Activated CD4-positive, alpha-beta T cell treated with anti-CD3 and anti-CD28 coated beads for 24 hours (primary cell): ENCODE results near the gene ITGAL.
A peak's percentile ranks its signal among the peaks of the same experiment; 100 is the strongest.

Experiments used
- DNase-seq, 2 donors: peaks; one replicate each; pipeline ENCODE4 v3.0.0-alpha.2; 2020; ENCODE audit warnings: low read depth in 2 of 2

The ITGAL gene

GRCh38 chr16:30541502-30542329 is 69.2 kb downstream of the ITGAL start:
- DNase-seq: no peak

DNA sequence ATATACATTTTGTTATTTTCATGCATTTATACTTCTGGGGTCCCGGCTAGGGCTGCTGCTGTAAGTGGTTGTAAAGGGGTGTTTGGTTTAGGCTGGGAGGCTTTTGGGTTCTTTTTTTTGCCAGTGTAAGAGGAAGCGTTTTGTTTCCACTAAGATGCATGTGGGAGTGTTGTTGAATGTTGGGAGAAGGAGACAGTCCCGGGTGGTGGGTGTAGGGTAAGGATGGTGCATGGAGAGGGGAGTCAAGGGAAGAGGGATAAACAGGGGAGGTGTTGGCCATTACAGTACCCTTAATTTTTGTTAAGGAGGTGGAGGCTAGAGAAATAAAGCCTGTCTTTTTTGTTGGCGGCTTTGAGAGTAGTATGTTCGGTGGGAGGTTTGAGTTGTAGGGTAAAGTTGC is 70.5 kb downstream of the ITGAL start:
- DNase-seq: no peak

DNA sequence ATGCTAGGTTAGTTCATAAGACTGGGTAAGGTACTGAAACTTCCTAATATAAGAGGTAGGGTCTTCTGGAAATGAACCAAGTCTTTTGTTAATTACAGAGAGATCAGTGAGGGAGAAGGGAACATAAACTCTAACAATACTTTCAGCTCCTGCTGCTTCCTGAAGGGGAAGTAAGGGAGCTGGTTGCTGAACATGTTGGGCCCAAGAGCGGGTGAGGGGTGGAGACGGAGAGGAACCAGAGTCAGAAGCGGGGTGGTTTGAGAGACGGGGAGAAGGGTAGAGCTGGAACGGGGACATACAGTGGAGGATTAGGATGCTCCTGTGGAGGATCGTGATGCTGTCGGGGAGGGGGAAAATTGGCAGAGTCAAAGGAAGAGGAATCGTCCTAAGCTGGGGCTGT is 73.6 kb downstream of the ITGAL start:
- no peak for DNase-seq

DNA sequence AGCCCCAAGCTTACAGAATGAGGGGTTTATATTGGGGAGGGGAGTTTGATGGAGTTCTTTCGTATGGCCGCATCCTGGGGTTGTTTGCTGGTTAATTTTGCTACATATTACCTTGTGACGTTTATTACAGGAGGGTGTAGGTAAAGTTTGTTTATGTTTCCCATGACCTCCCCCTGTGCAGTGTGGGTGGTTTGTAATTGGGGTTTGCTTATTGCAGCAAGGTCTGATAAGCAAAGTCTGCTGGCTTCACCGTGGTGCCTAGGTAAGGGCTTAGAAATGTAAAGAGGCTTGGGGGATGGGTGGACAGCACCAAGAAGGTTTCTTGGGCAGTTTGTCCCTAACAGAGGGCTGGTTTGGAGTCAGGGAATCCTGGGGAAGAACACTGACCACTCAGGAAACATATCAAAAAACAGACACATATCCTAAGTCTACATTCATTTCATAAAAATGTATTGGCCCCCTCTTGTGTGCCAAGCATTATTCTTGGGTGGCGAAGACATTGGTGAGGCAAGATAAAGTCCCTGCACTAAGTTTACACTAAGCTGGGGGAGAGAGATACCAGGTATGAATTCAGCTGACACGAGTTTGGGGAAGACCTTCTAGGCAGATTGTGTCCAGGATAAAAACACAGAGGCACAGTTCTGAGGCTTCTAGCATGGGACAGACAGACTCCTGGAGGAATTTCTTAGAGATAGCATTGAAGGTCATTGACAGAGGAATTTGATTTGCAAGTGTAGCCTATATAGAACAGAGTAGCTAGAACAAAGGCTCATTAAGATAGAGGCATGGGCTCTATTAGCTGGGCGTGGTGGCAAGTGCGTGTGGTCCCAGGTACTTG is 76.1 kb downstream of the ITGAL start:
- no peak for DNase-seq

GRCh38 chr16:30551781-30552180 is 79.2 kb downstream of the ITGAL start:
- DNase-seq: no peak

- no peak for DNase-seq
Measured at GRCh38 chr16:30552956-30553355, 80.4 kb downstream of the ITGAL start.

GRCh38 chr16:30553393-30553899 is 80.9 kb downstream of the ITGAL start:
- DNase-seq: no peak

- DNase-seq: no peak
Measured at GRCh38 chr16:30554557-30555314, 82.2 kb downstream of the ITGAL start.

DNA sequence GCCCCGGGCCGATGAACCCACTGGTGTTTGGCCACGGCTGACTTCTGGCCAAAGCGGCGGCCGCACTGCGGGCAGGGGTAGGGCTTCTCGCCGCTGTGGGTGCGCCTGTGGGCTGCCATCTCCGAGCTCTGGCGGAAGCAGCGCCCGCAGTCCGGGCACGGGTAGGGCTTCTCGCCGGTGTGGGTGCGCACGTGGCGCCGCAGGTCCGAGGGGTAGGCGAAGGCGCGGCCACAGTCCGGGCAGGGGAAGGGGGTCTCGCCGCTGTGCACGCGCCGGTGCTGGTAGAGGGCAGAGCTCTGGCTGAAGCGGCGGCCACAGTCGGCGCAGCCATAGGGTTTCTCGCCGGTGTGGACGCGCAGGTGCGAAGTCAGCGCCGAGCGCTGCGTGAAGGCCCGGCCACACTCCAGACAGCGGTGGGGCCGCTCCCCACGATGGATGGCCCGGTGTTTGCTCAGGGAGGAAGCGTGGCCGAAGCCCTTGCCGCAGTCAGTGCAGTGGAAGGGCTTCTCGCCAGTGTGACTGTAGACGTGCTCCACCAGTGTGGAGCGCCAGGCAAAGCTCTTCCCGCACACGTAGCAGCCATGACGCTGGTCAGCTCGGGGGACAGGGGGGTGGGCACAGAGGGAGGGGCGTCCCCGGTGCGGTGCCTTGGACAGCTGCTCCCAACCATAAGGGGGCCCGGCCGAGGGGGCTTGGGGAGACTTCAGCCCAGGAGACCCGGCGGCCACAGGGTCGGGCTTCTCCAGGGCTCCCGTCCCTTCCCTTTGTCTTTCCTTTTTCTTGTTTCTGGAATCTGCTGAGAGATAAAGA is 83.0 kb downstream of the ITGAL start:
- no peak for DNase-seq

- no peak for DNase-seq
Measured at GRCh38 chr16:30556125-30556473, 83.6 kb downstream of the ITGAL start.

DNA sequence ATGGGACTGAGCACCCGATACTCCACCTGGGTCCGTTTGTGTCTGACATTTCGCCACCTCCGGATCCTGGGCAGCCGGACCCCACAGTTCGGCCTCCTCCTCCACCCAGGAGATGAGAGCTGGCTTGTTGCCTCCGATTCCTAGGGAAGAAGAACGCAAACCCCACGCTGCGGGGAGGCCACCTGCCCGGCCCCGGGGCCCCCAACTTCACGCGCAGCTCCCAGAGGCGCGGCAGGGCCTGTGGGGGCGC is 85.1 kb downstream of the ITGAL start:
- no peak for DNase-seq

DNA sequence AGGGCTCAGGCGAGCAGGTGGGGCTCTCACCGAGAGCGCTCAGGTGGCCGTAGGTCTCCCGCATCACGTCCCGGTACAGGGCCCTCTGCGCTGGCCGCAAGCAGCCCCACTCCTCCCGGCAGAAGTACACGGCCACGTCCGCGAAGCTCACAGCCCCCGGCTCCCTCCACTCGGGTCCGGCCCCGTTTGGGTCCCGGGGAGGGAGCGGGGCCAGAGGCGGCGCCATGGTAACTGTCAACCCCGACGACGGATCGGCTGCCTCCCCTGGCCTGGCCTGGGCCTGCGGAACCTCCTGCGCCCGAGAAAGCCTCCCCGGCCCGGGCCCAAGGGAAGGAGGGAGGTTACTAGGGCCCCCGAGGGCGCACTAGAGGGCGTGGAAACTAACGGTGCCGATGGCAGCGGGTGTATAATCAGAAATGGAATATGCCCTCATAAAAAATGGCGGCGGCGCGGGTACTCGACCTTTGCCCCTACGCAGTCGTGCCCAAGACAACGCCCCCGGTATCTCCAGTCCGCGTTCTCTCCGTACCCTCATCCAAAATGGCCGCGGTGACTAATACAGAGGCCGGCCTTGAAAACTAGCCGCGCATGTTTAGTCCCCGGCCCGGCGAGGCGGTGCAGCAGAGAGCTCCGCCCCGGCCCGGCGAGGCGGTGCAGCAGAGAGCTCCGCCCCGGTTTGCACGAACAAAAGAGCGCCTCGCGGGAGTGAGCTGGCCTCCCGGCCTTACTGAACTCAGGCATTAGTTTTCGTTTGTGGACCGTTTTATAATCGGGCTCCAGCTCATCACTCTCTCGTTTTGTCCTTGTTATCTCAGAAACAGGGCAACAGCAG is 85.6 kb downstream of the ITGAL start, which contains the start of gene ZNF764:
Gene ZNF764 (minus strand): TSS at position 418 of the 832 bp plus-strand sequence. CDS start 192 bp downstream, at position 226.
- DNase-seq: peak; percentile 95

DNA sequence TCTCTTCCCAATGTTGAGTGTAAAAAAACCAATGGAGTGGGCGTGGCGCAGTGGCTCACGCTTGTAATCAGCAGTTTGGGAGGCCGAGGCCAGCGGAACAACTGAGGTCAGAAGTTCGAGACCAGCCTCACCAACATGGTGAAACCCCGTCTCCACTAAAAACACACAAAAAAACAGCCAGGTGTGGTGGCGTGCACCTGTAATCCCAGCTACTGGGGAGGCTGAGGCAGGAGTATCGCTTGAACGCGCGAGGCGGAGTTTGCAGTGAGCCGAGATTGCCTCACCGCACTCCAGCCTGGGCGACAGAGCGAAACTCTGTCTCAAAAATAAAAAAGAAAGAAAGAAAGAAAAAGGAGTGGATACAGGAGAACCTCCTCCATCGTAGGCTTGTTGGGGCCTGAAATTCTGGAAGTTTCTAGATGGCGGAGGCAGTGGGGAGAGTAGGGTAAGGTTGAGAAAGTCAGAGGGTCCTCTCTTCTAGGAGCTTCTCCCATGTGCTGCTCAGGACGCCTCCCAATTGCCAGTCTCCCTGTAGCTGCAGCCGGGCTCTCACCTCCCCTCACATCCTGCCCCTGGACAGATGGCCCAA is 86.3 kb downstream of the ITGAL start:
- DNase-seq: no peak

GRCh38 chr16:30559690-30560089 is 87.1 kb downstream of the ITGAL start:
- DNase-seq: no peak

DNA sequence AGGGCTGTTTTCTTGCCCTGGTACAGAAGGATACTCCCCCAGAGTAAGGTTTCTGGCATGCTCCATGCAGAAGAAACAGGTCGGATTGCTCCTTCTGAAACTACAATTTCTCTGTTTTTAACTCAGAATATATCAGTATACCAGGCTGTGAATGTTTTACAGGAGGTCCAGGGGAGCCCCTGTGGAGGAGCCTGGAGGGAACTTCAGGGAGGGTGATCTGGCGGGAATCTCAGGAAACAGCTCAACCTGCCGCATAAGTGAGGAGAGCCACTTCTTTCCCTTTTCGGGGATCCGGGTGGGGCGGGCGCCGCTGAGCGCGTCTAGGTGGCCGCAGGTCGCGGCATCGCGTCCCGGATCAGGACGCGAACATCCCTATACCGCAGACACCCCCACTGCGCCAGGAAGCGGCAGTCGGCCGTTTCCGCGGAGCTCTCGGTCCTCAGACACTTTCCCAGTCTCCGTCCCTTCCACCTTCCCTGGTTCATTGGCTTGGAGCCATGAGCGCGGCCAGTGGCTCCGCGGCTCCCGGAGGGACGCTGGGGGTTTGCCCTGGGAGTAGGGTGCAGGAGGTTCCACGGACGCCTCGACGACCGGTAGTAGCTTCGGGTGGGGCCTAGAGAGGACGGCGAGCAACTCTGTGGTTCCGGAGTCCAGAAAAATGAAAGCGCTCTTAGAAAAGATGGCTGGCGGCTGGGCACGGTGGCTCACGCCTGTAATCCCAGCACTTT is 88.7 kb downstream of the ITGAL start:
- DNase-seq: no peak

- no peak for DNase-seq
Measured at GRCh38 chr16:30562021-30562420, 89.5 kb downstream of the ITGAL start.

DNA sequence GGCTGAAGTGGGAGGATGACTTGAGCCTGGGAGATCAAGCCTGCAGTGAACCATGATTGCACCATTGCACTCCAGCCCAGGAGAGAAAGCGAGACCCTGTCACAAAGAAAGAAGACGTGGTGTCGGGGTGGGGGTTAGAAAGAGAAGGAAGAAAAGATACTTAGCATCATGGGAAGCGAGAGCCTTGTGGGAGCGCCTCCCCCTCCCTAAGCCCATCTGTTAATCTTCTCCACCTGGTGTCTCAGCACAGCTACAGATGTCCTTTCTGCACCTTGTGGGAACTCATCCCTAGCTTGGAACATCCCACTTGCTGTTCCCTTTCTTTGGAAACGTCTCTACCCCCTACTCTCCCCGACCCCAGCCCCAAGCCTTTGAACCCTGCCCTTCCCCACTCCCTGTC is 93.0 kb downstream of the ITGAL start:
- no peak for DNase-seq

- DNase-seq: no peak
Measured at GRCh38 chr16:30565984-30566383, 93.4 kb downstream of the ITGAL start.

DNA sequence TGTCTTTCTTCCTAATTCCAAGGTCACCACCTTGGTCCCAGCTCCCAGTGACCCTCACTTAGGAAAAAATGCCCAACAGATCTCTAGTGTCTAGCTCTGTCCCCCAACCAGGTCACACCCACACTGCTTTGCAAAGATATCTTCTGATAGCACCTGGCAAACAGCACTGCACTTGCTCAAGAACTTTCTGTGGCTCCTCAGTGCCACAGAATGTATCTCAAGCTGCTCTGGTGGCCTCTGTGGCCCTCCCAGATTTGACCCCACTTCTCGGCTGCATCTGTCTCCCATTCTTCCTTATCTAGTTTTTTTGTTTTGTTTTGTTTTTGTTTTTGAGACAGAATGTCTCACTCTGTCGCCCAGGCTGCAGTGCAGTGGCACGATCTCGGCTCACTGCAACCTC is 94.0 kb downstream of the ITGAL start:
- no peak for DNase-seq
